ENCODE data around the gene CARNS1.

CARNS1 gene

GRCh38 chr11:67468456-67468758, 52.9 kb downstream of the CARNS1 start:
- H3K4me2 ChIP-seq (ENCODE audit: low read depth, low read length, poor library complexity, severe bottlenecking) = peak overlapping the region; percentile 97
- H3K4me1 ChIP-seq (ENCODE audit: insufficient read depth, low read length, poor library complexity, severe bottlenecking) = peaks cover 47% of the 10 kb centered on the region
- peaks cover 41% of the 10 kb centered on the region for H3K79me2 ChIP-seq (ENCODE audit: insufficient read depth, low read length)
- peak overlapping the region; percentile 97 for H3K4me3 ChIP-seq (ENCODE audit: low read length, poor library complexity, severe bottlenecking)
- H3K9me3 ChIP-seq (ENCODE audit: insufficient read depth, low read depth, low read length) = no peaks in the 10 kb centered on the region
- H3F3A ChIP-seq (ENCODE audit: low read depth) = peaks cover 4% of the 10 kb centered on the region; the same call in 1 of the 2 replicates
- no peaks in the 10 kb centered on the region for H3K27me3 ChIP-seq (ENCODE audit: insufficient read depth, low read length, poor library complexity, severe bottlenecking)
- H2AFZ ChIP-seq (ENCODE audit: low read length) = no peak overlapping the region; the same call in 1 of the 2 replicates
- no peak for TF ChIP-seq CTCF (conservative IDR thresholded peaks at IDR 0.05; ENCODE audit: low read length)
- TF ChIP-seq EZH2phosphoT487 (IDR thresholded peaks at IDR 0.05; ENCODE audit: borderline replicate concordance) = no peak
- peak overlapping the region; percentile 96 for H3K9ac ChIP-seq (ENCODE audit: low read depth, low read length, poor library complexity, severe bottlenecking)
- H3K9me2 ChIP-seq (replicated peaks; ENCODE audit: low read depth, low read length) = no peaks in the 10 kb centered on the region
- no peaks in the 10 kb centered on the region for H3K36me3 ChIP-seq (ENCODE audit: insufficient read depth, low read length)
- H4K20me1 ChIP-seq (ENCODE audit: insufficient read depth, low read length, poor library complexity, severe bottlenecking) = no peaks in the 10 kb centered on the region

GRCh38 chr11:67468759-67469507, 53.5 kb downstream of the CARNS1 start, which contains the start of gene TMEM134:
TSS of gene TMEM134 (minus strand) at chr11:67469251. CDS start at chr11:67469192, 59 bp downstream.
- TF ChIP-seq EZH2phosphoT487 (IDR thresholded peaks at IDR 0.05; ENCODE audit: borderline replicate concordance) (no peak), CTCF (conservative IDR thresholded peaks at IDR 0.05; ENCODE audit: low read length) (peak; percentile 54)
- Histone ChIP-seq H3K27me3 (ENCODE audit: insufficient read depth, low read length, poor library complexity, severe bottlenecking) (no peaks in the 10 kb centered on the region), H3K36me3 (ENCODE audit: insufficient read depth, low read length) (no peaks in the 10 kb centered on the region), H3F3A (ENCODE audit: low read depth) (peaks cover 4% of the 10 kb centered on the region; the same call in 1 of the 2 replicates), H2AFZ (ENCODE audit: low read length) (peak within 1 kb of the TSS; percentile 91), H3K9ac (ENCODE audit: low read depth, low read length, poor library complexity, severe bottlenecking) (peak within 1 kb of the TSS; percentile 96), H3K9me3 (ENCODE audit: insufficient read depth, low read depth, low read length) (no peaks in the 10 kb centered on the region), H3K4me1 (ENCODE audit: insufficient read depth, low read length, poor library complexity, severe bottlenecking) (peaks cover 47% of the 10 kb centered on the region), H4K20me1 (ENCODE audit: insufficient read depth, low read length, poor library complexity, severe bottlenecking) (no peaks in the 10 kb centered on the region), H3K9me2 (replicated peaks; ENCODE audit: low read depth, low read length) (no peaks in the 10 kb centered on the region), H3K4me3 (ENCODE audit: low read length, poor library complexity, severe bottlenecking) (peak within 1 kb of the TSS; percentile 97), H3K79me2 (ENCODE audit: insufficient read depth, low read length) (peaks cover 41% of the 10 kb centered on the region), H3K4me2 (ENCODE audit: low read depth, low read length, poor library complexity, severe bottlenecking) (peak within 1 kb of the TSS; percentile 97)

DNA sequence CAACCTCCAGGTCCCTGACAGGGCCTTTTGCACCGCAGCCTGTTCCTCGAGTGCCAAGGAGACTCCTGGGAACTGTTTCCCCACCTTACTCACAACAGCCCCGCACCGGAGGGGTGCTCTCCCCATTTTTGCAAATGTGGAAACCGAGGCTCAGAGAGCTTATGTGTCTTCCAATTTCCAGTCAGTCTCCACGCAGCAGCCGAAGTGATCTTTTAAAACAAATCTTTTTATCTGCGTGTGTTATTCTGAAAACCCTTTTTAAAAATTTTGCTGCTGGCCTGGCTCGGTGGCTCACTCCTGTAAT, 54.0 kb downstream of the CARNS1 start:
- Histone ChIP-seq H3K4me2 (ENCODE audit: low read depth, low read length, poor library complexity, severe bottlenecking) (peak overlapping the region; percentile 94), H3K4me3 (ENCODE audit: low read length, poor library complexity, severe bottlenecking) (peak overlapping the region; percentile 97), H3F3A (ENCODE audit: low read depth) (peaks cover 4% of the 10 kb centered on the region; the same call in 1 of the 2 replicates), H3K9me3 (ENCODE audit: insufficient read depth, low read depth, low read length) (no peaks in the 10 kb centered on the region), H3K27me3 (ENCODE audit: insufficient read depth, low read length, poor library complexity, severe bottlenecking) (no peaks in the 10 kb centered on the region), H3K4me1 (ENCODE audit: insufficient read depth, low read length, poor library complexity, severe bottlenecking) (peaks cover 42% of the 10 kb centered on the region), H2AFZ (ENCODE audit: low read length) (peak overlapping the region; percentile 91), H3K9ac (ENCODE audit: low read depth, low read length, poor library complexity, severe bottlenecking) (peak overlapping the region; percentile 81), H4K20me1 (ENCODE audit: insufficient read depth, low read length, poor library complexity, severe bottlenecking) (no peaks in the 10 kb centered on the region), H3K79me2 (ENCODE audit: insufficient read depth, low read length) (peaks cover 41% of the 10 kb centered on the region), H3K9me2 (replicated peaks; ENCODE audit: low read depth, low read length) (no peaks in the 10 kb centered on the region), H3K36me3 (ENCODE audit: insufficient read depth, low read length) (no peaks in the 10 kb centered on the region)
- TF ChIP-seq CTCF (conservative IDR thresholded peaks at IDR 0.05; ENCODE audit: low read length) = no peak
- no peak for TF ChIP-seq EZH2phosphoT487 (IDR thresholded peaks at IDR 0.05; ENCODE audit: borderline replicate concordance)

Data from Loucy (cell line).